ENCODE measurements around the gene PPP1R3G. TPM values are rescaled to one million over a fixed set of nuclear protein-coding genes. Genes with fewer than 3 reads are reported as not detected.

The PPP1R3G gene
- total RNA-seq = 1 to 10 TPM; 1.3 to 4.2 (median 2.5) TPM

DNA sequence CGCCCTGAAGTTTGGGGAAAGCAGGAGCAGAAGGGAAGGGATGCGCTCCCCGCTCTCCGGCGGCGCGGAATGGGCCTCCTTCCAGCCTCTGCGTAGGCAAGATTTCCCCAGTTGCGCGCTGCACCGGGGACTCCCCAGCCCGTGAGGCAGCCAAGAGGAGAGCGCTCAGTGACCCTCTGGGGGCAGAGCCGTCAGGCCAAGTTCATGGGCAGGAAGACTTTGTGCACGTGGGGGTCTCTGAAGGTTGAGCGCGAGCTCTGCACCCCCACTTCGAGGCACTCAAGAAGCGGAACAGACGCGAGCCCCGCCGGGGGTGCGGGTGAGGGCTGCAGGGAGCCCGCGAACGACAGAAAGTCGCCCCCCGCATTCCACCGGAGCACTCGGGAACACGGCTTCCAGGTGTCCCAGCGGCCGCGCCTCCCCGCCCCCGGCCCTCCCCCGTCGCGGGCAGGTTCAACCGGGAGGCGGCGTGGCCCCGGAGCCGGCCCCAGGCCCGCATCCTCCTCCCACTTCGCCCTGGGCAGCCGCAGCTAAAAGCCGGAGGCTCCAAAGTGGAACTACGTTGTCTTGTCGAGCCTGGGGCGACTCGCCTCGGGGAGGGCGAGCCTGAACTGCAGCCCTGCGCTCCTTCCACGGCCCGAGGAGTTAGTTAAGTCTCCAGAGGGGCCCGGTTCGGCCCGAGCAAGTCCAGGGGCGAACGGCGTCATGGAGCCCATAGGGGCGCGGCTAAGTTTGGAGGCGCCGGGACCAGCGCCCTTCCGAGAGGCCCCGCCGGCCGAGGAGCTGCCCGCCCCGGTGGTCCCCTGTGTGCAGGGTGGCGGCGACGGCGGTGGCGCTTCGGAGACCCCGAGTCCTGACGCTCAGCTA lies at the start of gene PPP1R3G:
PPP1R3G (plus strand) TSS at position 561 of the 867 bp plus-strand sequence; CDS start at position 706, 145 bp downstream.
- TF ChIP-seq, protein P1, sequence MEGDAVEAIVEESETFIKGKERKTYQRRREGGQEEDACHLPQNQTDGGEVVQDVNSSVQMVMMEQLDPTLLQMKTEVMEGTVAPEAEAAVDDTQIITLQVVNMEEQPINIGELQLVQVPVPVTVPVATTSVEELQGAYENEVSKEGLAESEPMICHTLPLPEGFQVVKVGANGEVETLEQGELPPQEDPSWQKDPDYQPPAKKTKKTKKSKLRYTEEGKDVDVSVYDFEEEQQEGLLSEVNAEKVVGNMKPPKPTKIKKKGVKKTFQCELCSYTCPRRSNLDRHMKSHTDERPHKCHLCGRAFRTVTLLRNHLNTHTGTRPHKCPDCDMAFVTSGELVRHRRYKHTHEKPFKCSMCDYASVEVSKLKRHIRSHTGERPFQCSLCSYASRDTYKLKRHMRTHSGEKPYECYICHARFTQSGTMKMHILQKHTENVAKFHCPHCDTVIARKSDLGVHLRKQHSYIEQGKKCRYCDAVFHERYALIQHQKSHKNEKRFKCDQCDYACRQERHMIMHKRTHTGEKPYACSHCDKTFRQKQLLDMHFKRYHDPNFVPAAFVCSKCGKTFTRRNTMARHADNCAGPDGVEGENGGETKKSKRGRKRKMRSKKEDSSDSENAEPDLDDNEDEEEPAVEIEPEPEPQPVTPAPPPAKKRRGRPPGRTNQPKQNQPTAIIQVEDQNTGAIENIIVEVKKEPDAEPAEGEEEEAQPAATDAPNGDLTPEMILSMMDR (IDR thresholded peaks at IDR 0.05; ENCODE audit: low read depth) = no peak

DNA sequence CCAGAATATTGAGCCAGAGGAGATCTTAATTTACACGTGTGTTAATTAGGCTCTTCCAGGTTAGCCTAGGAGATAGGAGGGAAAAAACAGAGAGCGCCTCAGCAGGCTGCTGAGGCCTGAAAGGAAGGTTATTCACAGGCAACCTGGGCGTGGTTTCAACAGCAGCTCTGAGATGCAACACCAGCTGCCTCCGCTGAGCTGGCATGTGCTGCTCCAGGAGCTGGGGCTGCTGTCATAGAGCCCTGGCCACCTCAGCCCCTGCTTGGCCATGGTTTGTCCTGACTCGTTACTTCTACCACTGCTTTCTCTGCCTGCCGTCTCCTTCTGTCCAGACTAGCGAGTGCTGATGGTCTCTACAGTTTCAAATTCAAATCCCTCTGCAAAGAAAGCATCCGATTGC lies 48.9 kb upstream of the PPP1R3G start:
- TF ChIP-seq, protein P1 (IDR thresholded peaks at IDR 0.05; ENCODE audit: low read depth) = no peak

DNA sequence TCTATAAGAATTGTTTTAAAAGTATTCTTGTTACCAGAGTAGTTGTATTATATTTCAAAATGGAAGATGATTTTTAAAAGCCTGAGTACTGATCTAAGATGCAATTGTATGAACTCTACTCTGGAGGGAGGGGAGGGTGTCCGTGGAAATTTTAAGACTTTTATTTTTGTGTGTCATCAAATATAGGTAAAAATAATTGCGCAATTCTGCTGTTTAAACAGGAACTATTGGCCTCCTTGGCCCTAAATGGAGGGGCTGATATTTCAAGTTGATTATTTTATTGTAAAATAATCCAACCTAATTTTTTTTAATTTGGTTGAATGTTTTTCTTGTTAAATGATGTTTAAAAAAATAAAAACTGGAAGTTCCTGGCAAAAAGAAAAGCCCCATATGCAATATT lies 43.2 kb upstream of the PPP1R3G start:
- TF ChIP-seq, protein P1 (IDR thresholded peaks at IDR 0.05; ENCODE audit: low read depth) = no peak

DNA sequence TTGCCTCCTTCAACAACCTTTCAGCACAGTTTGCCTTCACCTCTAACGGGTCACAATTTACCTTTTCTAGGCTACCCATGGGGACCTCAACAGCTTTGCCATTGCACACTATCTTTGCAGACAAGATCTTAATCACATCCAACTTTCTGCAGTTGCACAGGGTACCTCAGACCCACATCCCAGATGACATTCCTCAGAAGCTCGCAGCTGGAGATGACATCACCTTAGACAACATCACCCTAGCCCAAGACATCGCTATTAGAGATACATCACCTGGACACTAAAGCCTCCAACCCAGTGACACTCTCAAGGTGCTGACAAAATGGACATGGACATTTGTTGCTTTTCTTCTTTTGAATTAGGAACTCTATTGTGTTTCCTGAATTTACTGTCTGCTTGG lies 42.7 kb upstream of the PPP1R3G start:
- TF ChIP-seq, protein P1 (IDR thresholded peaks at IDR 0.05; ENCODE audit: low read depth) = no peak

DNA sequence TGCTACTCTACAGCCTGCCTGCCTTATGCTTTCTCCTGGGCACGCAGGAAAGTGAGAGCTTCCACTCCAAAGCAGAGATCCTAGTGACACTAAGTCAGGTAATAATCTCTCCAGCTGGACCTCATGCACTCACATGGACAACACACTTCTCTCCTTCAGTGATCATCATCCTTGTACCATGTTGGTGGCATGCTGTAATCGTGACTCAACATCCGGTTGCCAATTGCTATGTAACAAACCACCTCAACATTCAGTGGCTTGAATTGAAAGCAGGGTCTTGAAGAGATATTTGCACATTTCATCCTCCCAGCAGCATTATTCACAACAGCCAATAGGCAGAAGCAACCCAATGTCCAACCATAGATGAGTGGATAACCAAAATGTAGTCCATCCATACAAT lies 40.3 kb upstream of the PPP1R3G start:
- TF ChIP-seq, protein P1 (IDR thresholded peaks at IDR 0.05; ENCODE audit: low read depth) = no peak

DNA sequence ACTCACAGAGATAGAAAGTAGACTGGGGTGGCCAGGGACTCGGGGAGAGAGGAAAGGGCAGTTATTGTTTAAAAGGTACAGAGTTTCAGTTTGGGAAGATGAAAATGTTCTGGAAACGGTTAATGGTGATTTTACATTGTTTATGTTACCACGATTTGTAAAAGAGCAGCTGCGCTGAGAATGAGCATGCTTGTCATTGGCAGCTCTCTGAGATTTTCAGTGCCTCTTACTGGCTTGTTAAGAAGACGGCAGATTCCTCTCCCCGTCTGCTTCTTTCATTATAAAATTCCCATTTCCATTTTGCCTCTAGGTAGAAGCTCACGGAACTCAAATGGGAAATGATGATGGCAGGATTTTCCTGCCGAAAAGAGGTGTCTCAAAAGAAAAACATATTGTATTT lies 39.7 kb upstream of the PPP1R3G start:
- TF ChIP-seq, protein P1 (IDR thresholded peaks at IDR 0.05; ENCODE audit: low read depth) = no peak

DNA sequence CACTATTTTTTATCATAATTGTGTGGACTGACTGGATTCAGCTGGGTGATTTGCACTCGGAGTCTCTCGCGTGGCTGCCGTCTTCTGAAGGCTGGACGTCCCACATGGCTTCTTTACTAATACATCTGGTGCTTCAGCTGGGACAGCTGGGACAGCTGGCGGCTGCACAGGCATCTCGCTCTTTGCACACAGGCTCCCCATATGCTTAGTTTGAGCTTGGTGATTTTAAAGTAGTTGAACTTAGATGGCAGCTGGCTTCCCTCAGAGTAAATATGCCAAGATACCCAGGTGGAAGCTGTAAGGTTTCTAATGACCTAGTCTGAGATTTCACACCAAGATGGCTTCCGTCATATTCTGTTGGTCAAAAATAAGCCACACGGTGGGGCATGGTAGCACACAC lies 38.7 kb upstream of the PPP1R3G start:
- TF ChIP-seq, protein P1 (IDR thresholded peaks at IDR 0.05; ENCODE audit: low read depth) = no peak

Measured in subcutaneous adipose tissue (tissue), 4 donors.